HG03520 (cell line): ENCODE data around the gene OR1F1.
"Not testable (repeated sequence)": the region's sequence is repeated elsewhere in the genome, so short reads cannot be mapped to it uniquely, and the experiment has no call there.

Source experiments
- ATAC-seq: cut with Tn5 transposase; IDR thresholded peaks from one replicate; pipeline ENCODE4 v1.9.1; 2021; ENCODE audit warnings: mild to moderate bottlenecking, moderate library complexity; ENCODE audit not compliant: unreplicated experiment

Gene OR1F1

DNA sequence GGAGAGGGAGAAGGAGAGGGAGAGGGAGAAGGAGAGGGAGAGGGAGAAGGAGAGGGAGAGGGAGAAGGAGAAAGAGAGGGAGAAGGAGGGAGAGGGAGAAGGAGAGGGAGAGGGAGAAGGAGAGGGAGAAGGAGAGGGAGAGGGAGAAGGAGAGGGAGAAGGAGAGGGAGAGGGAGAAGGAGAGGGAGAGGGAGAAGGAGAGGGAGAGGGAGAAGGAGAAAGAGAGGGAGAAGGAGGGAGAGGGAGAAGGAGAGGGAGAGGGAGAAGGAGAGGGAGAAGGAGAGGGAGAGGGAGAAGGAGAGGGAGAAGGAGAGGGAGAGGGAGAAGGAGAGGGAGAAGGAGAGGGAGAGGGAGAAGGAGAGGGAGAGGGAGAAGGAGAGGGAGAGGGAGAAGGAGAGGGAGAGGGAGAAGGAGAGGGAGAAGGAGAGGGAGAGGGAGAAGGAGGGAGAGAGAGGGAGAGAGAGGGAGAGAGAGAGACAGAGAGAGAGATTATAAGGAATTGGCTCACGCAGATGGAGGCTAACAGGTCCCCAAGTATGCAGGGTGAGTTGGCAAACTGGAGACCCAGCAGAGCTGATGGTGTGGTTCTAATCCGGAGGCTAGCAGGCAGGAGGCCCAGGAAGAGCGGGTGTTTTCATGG is 9.8 kb downstream of the OR1F1 start:
- ATAC-seq: not testable (repeated sequence)

DNA sequence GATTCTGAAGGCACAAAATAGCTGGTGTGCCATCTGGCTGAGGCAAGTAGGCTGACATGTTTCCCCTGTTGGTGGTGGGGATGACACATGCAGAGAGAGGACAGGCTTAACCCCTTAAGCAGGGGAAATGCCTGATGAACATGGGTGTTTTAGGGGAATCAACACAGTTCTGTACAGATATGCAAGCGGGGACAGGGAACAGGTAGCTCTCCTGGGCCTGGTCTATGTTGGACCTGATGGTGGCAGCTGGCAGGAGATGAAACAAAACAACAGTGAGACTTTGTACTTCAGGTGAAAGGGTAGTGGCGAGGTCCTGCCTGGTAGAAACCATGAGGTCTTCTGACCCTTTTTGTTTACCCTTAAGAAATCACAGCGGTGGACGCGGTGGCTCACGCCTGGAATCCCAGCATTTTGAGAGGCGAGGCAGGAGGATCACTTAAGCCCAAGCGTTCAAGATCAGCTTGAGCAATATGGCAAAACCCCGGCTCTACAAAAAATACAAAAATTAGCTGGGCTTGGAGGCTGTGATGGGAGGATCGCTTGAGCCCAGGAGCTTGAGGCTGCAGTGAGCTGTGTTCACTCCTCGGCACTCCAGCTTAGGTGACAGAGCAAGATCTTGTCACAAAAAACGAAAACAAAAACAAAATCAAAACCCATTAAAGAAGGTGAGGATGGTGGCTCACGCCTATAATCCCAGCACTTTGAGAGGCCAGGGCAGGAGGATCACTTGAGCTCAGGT is 10.5 kb downstream of the OR1F1 start:
- ATAC-seq: no peak

DNA sequence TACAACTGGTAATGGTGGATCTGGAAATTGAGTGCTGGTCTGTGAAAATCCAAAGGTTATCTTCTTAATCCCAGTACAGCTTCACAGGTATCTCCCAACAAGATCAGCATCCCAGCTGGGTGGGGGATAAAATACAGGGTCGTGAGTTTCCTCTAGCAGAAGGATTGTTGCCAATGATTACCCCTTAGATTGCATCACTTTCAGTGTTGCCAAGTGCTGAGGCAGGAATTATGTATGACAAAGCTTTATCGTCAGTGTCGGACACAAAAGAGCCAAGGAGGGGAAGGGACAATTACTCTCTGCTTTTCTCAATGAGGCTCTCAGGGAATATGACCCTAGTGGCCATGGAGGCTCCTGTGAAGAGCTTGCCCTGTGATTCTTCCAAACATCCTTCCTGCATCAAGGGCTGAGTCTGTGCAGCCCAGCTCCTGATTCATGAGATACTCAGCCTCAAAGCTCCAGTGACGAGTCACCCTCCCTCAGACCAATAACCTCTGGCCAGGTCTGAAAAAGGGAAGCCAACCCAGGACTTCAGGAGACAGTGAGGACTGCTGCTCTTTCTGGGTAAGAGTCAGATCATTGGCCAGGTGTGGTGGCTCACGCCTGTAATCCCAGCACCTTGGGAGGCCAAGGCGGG is 15.0 kb downstream of the OR1F1 start:
- no peak for ATAC-seq

DNA sequence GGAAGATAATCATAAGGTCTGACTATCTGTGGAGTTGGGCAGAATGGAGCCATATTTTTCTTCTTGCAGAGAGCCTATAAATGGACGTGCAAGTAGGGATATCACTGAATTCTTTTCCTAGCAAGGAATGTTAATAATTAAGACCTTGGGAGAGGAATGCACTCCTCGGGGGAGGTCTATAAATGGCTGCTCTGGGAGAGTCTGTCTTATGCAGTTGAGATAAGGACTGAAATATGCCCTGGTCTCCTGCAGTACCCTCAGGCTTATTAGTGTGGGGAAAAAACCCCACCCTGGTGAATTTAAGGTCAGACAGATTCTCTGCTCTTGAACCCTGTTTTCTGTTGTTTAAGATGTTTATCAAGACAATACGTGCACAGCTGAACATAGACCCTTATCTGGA is 17.9 kb downstream of the OR1F1 start:
- ATAC-seq: not testable (repeated sequence)

DNA sequence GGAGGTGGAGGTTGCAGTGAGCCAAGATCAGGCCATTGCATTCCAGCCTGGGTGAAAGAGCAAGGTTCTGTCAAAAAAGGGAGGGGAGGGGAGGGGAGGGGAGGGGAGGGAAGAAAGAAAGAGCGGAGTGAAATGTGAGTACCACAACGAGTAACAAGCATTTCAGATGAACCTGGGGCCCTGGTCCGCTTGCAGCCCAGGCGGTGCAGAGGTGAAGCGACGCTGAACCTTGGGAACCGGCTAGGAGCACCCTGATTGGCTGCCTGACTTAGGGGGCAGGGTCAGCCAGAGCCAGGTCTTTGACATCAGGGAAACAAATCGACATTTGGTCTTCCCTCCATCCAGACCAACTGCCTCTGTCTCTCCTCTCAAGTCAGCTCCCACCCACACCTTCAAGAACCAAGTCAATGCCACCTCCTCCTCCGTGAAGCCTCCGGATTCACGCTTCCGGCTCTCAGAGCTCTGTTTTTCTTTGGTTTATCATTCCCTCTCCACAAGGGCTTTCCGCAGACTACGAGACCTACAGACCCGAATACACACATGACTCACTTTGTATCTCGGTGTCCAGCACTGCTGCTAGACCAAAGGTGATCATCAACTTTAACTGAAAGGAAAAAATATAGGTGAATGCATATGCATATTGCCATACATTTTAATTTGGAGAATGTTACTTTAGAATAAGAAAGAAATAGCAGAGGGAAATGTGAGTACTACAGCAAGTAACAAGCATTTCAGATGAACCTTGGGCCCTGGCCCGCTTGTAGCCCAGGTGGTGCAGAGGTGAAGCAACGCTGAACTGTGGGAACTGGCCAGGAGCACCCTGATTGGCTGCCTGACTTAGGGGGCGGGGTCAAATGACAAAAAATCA is 19.3 kb downstream of the OR1F1 start:
- no peak for ATAC-seq

DNA sequence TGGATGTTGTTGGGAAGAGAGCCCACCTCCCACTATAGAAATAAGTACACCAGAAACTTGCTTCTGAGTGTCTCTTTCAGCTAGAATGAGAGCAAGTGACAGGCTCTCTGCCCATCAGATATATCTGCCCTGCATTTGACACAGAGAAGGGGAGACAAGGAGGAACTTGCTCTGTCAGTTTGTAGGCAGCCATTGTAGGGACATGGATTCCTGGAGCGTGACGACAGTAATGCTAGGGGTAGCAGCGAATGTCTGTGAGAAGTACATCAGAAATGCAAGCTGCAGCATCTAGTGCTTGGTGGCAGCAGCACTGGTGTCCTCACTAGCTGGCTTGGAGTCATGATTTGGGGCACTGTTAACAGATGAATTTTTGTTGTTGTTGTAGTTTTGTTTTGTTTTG is 24.0 kb downstream of the OR1F1 start:
- ATAC-seq: no peak

DNA sequence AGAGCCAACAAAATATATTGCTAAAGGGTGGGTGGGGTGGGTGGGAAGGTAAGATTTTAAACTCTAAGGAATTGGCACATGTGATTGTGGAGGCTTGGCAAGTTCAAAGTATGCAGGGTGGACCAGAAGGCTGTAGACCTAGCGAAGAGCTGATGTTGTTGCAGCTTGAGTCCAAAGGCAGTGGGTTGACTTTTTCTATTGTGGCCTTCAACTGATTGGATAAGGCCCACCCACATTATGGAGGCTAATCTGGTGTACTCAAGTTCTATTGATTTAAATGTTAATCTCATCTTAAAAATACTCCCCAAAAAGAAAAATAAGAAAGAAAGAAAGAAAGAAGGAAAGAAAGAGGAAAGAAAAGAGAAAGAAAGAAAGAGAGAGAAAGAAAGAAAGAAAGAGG is 24.6 kb downstream of the OR1F1 start:
- no peak for ATAC-seq

DNA sequence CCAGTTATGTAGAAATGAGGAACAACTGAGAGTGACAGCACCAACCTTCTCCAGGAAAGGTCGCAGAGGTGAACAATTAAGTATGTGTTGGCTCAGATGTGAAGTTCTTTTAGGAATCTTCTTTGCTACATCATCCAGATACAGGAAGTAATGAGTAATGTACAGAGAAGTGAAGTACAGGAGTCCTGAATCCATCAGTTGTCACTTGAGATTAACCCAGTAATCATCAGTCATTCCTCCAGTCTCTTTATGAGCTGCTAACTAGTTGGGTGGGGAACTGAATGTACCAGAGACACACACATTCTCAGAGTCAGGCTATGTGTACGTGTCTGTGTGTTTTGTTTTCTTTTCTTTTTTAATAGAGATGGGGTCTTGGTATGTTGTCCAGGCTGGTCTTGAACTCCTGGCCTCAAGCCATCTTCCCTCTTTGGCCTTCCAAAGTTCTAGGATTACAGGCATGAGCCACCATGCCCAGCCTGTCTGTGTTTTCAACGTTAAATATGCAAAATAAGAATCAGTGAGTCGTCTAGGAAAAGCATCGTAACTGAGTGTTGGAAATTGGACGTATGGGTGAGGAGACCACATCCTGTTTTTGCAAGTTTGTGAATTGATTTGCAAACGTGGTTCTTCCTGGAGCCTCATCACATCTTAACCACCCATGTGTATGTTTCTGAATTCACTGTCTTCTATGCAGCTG is 27.0 kb downstream of the OR1F1 start:
- no peak for ATAC-seq

DNA sequence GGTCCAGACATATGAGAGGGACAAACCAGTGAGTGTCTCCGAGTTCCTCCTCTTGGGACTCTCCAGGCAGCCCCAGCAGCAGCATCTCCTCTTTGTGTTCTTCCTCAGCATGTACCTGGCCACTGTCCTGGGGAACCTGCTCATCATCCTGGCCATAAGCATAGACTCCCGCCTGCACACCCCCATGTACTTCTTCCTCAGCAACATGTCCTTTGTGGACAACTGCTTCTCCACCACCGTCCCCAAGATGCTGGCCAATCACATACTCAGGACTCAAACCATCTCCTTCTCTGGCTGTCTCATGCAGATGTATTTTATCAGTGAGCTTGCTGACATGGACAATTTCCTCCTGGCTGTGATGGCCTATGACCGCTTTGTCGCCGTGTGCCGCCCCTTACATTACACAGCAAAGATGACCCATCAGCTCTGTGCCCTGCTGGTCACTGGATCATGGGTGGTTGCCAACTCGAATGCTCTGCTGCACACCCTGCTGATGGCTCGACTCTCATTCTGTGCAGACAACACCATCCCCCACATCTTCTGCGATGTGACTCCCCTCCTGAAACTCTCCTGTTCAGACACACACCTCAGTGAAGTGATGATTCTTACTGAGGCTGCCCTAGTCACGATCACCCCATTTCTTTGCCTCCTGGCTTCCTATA is 27.7 kb downstream of the OR1F1 start:
- ATAC-seq: no peak

DNA sequence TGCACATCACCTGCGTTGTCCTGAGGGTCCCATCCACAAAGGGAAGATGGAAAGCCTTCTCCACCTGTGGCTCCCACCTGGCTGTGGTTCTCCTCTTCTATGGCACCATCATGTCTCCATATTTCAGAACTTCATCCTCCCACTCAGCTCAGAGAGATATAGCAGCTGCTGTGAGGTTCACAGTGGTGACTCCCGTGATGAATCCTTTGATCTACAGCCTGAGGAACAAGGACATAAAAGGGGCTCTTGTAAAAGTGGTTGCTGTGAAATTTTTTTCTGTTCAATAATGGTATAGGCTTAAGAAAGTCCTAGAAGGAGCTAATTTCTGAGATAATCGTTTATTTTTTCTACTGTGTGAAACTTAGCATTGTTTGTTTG is 28.2 kb downstream of the OR1F1 start:
- ATAC-seq: no peak

DNA sequence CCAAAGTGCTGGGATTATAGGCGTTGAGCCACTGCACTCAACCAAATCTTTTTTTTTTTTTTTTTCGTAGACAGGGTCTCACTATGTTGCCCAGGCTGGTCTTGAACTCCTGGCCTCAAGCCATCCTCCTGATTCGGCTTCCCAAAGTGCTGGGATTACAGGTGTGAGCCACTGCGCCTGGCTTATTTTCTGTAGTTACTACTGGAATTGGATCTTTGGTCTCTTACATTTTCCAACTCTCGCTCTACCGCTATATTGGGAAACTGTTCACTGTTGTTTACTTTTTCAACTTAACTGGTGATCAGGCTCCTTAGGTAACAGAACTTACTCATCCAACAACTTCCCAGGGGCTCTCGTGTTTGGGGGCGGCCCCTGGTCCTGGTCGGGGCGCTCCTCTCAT is 32.8 kb downstream of the OR1F1 start:
- ATAC-seq: no peak

DNA sequence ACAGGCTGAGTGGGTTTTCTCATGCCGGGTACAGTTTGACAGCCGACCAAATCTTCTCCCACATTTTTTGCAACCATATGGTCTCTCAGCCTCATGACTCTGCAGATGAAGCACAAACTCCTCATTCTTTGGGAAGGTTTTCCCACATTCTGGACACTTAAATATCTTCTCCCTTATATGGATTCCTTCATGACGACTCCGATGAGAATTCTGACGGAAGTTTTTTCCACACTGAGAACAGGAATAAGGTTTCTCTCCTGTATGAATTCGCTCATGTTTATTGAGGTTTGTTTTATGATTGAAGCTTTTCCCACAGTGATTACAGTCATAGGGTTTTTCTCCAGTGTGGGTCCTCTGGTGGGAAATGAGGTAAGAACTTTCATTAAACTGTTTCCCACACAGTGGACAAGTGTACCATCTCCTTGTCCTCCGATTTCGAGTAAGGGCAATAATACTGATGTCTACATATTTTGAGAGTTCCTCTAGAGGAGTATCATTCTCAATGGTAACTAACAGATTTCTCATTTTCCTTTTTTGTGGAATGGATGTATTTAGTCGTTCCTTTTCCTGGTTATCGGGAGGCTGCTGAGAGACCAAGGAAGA is 36.0 kb downstream of the OR1F1 start:
- no peak for ATAC-seq

DNA sequence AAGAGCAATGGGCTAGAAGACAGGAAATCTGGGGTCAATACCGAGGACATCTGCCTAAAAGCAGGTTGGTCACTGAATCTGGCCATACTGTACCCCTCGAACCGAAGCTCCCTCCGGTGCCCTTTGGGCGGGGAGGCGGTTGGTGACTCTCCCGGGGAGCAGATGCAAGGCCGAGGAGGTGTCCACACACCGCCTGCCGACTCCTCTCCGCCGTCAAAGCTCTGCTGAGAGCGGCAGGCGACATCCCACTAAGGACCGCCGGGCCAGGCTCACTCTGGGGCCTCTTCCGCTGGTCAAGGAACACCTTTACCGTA is 46.5 kb downstream of the OR1F1 start:
- no peak for ATAC-seq

DNA sequence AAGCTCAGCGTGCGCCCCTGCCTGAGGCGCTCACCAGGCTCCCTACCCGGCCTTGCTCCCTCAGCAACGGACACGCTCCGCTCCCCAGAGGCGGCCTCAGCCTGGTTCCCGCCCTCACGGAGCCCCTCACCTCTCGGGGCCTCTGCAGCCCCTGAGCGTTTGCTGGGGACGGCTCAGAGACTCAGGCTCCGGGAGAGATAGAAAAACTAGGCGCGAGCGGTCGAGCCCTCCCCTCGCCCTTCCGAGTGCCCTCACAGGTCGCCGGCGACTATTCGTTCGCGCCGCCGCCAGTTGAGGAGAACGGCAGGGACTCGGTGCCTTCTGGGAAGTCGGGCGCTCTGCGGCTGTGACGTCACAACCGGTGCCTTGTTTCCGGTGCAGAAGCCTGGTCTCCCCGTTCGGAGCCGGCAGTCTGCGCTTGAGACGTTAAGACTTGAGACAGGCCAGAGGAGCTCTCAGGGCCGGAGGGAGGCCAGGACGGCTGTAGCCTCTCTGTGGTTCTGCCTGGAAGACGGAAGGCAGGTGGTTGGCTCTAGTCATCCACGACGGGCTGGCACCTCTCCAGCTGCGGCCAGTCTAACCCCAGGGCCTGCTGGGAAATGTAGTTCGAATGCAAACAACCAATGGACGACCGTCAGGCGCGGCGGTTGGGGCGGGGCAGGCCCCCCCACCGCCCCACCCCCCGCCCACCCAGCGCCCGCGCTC is 47.0 kb downstream of the OR1F1 start, which contains the start of gene ZNF200:
Gene ZNF200, minus strand, starts transcription at position 302 of the 705 bp plus-strand sequence. CDS start 1,403 bp downstream, outside the sequence.
- ATAC-seq: peak; percentile 91

DNA sequence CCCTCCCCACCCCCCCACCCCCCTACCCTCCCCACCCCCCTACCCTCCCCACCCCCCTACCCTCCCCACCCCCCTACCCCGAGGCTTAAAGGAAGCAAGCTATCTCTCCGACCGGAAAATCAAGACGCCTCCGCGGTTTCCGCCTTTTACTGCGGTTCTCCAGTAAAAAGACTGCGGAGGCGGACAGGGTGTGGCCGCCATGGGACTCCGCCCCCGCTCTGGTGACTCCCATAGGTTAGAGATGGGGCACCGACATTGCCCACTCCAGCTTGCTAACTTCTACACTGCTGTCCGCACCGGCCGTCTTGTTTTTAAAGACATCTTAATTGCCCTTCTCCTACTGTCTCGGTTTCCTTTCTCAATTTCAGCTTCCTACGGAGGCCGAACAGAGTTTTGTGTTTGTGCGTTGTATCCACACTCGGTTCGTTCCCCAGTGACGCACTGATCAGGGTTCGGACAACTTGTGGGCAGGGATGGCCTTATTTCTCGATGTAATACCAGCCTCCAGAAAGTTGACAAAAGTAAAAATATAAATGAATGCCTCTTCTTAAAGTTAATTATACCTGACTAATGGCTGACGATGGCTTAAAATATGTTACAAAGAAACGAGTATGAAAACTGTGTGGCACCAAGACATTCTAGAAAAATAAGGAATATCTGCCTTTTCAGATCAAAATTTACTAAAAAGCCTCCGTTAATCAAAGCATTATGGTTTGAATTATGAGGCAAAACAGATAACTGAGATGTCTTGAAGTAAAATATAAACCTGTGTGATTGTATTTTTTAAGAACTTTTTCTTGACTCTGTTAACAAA is 48.1 kb downstream of the OR1F1 start:
- ATAC-seq: no peak

DNA sequence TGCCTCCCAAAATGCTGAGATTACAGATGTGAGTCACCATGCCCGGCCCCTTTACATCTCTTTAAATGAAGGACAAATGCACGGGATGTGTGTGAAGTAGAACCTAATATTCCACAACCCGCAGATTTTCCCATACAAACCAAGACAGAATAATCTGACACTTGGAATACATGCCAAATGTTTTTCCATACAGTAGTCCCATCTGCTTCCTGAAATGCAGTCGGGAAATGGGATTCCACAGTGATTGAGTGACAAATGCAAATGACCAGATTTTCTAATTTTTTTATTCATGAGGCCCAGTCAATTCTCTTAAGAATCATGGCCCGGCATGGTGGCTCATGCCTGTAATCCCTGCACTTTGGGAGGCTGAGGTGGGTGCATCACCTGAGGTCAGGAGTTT is 53.8 kb downstream of the OR1F1 start:
- ATAC-seq: no peak

DNA sequence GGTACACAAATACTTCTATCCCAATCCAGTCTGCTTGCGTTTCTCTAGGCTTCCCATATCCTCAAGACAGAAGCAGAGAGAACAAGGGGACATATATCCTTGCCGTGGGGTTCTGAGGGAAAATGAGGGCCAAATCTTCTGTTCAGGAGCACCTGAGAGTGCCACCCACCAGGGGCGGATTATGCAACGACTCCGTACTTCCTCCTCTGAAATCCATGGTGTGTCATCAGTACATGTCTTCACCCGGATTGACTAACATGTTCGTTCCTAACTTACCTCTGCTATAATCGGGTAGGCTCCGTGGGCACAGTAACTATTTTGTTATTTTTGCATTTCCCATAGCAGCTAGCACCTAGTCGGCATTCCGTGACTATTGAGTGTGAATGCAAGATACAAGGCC is 54.7 kb downstream of the OR1F1 start:
- no peak for ATAC-seq

DNA sequence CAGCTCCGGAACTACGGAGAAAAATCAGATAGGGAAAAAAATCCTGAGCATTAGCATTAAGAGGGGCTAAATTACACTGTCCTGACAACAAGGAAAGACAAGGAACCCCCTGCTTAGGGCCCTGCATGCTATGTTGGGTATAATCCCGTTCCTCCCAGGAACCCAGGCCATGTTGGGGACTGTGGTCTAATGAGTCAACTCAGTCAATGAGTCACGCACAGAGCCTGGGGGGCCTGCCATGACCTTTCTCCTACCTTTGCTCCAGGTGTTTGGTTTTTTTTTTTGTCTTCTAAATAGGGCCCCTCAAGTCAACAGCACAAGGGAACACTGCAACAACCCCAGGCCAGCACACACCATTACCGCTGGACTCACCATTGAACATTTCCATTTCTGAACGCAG is 55.9 kb downstream of the OR1F1 start:
- ATAC-seq: no peak
